Effector CD4-positive, alpha-beta T cell (primary cell): ENCODE results near the gene SELP.
"Not testable (repeated sequence)": the region's sequence is repeated elsewhere in the genome, so short reads cannot be mapped to it uniquely, and the experiment has no call there.

ENCODE experiments used
- DNase-seq: peaks from one replicate; pipeline ENCODE4 v3.0.0-alpha.2; 2020
- total RNA-seq: gene quantifications from one replicate; lab custom pipeline; 2026; lab: John Stamatoyannopoulos, UW

Gene SELP
- 23.6 reads per million, percentile 50 among the genes with 10 or more reads in this experiment for total RNA-seq

GRCh38 chr1:169630006-169630405 is at the start of gene SELP:
TSS of gene SELP (minus strand) at chr1:169630124. CDS start at chr1:169630074, 50 bp downstream.
- DNase-seq = no peak

GRCh38 chr1:169679692-169680091 is 49.8 kb upstream of the SELP start:
- no peak for DNase-seq

- DNase-seq = no peak
These were observed 46.1 kb upstream of the SELP start for GRCh38 chr1:169676001-169676400.

- no peak for DNase-seq
These were observed 40.9 kb upstream of the SELP start for GRCh38 chr1:169670836-169671235.

- DNase-seq = not testable (repeated sequence)
These were observed 40.3 kb upstream of the SELP start for GRCh38 chr1:169670244-169670643.

- DNase-seq = not testable (repeated sequence)
These were observed 38.0 kb upstream of the SELP start for GRCh38 chr1:169667699-169668596.

- DNase-seq = not testable (repeated sequence)
These were observed 37.3 kb upstream of the SELP start for GRCh38 chr1:169667227-169667639.

- not testable (repeated sequence) for DNase-seq
These were observed 32.8 kb upstream of the SELP start for GRCh38 chr1:169662680-169663079.

- not testable (repeated sequence) for DNase-seq
These were observed 31.1 kb upstream of the SELP start for GRCh38 chr1:169661066-169661465.

GRCh38 chr1:169658777-169659176 is 28.9 kb upstream of the SELP start:
- not testable (repeated sequence) for DNase-seq

- no peak for DNase-seq
These were observed 23.9 kb upstream of the SELP start for GRCh38 chr1:169653873-169654272.

- DNase-seq = no peak
These were observed 21.1 kb upstream of the SELP start for GRCh38 chr1:169651035-169651434.

GRCh38 chr1:169650551-169650950 is 20.6 kb upstream of the SELP start:
- no peak for DNase-seq

GRCh38 chr1:169648709-169649108 is 18.8 kb upstream of the SELP start:
- no peak for DNase-seq

GRCh38 chr1:169648187-169648586 is 18.3 kb upstream of the SELP start:
- DNase-seq = no peak

GRCh38 chr1:169647512-169647911 is 17.6 kb upstream of the SELP start:
- DNase-seq = no peak

- no peak for DNase-seq
These were observed 14.4 kb upstream of the SELP start for GRCh38 chr1:169644297-169644696.

- DNase-seq = no peak
These were observed 5.0 kb upstream of the SELP start for GRCh38 chr1:169634877-169635276.

GRCh38 chr1:169634145-169634544 is 4.2 kb upstream of the SELP start:
- DNase-seq = no peak

- no peak for DNase-seq
These were observed 1.3 kb upstream of the SELP start for GRCh38 chr1:169631249-169631648.

- DNase-seq = no peak
These were observed 5.0 kb downstream of the SELP start for GRCh38 chr1:169624912-169625311.

GRCh38 chr1:169624122-169624521 is 5.8 kb downstream of the SELP start:
- no peak for DNase-seq

- DNase-seq = no peak
These were observed 6.6 kb downstream of the SELP start for GRCh38 chr1:169623132-169623926.

- no peak for DNase-seq
These were observed 9.4 kb downstream of the SELP start for GRCh38 chr1:169620565-169620964.
